Keratinocyte (primary cell): Measurements from ENCODE around the gene NBEA. TPM values are rescaled to one million over a fixed set of nuclear protein-coding genes. Genes with fewer than 3 reads are reported as not detected.

Experiments
- DNase-seq: peaks from one replicate; pipeline ENCODE4 v3.0.0-alpha.2; 2011; ENCODE audit warnings: low read depth, missing footprints, low spot score
- FAIRE-seq: peaks from 2 replicates; lab custom pipeline; 2011; peaks lifted over from hg19 to GRCh38; lab: Jason Lieb, UNC
- H2AFZ ChIP-seq: 2 replicates; pipeline ENCODE4 v1.6.0; 2012; ENCODE audit warnings: low read length, control low read depth, inconsistent platforms; ENCODE audit not compliant: control insufficient read depth
- H3K27ac ChIP-seq: 2 replicates; pipeline ENCODE4 v1.5.1; 2011; ENCODE audit warnings: low read length; ENCODE audit not compliant: control insufficient read depth, insufficient read depth
- H3K27me3 ChIP-seq: 3 replicates; pipeline ENCODE4 v1.6.0; 2011; ENCODE audit warnings: low read length; ENCODE audit not compliant: control insufficient read depth, insufficient read depth; ENCODE audit errors: extremely low read depth
- H3K36me3 ChIP-seq, 2 experiments: 2 replicates in 1 of 2; 3 replicates in 1 of 2; pipeline ENCODE4 v1.5.1; 2011; ENCODE audit warnings: low read length in 2 of 2, mild to moderate bottlenecking in 1 of 2; ENCODE audit not compliant: control insufficient read depth in 2 of 2, insufficient read depth in 2 of 2; ENCODE audit errors: extremely low read depth in 1 of 2
- H3K4me1 ChIP-seq: 3 replicates; pipeline ENCODE4 v1.5.1; 2011; ENCODE audit warnings: low read length; ENCODE audit not compliant: control insufficient read depth, insufficient read depth; ENCODE audit errors: extremely low read depth
- H3K4me2 ChIP-seq: 3 replicates; pipeline ENCODE4 v1.6.0; 2011; ENCODE audit warnings: low read depth, low read length; ENCODE audit not compliant: control insufficient read depth, insufficient read depth; ENCODE audit errors: extremely low read depth
- H3K4me3 ChIP-seq, 3 experiments: fragments of 200-600 bp in 1 of 3; sonication (generic) in 1 of 3; 2 replicates in 2 of 3; 3 replicates in 1 of 3; pipeline ENCODE4 v1.5.1; 2011 to 2016; ENCODE audit warnings: low read length in 3 of 3, mild to moderate bottlenecking in 3 of 3, control low read depth in 2 of 3, inconsistent platforms in 1 of 3, low read depth in 1 of 3, mixed read lengths in 1 of 3, mixed run types in 1 of 3, moderate library complexity in 1 of 3; ENCODE audit not compliant: control insufficient read depth in 2 of 3, insufficient read depth in 2 of 3; ENCODE audit errors: extremely low read depth in 1 of 3
- H3K79me2 ChIP-seq: 2 replicates; pipeline ENCODE4 v1.6.0; 2012; ENCODE audit warnings: low read length; ENCODE audit not compliant: control insufficient read depth, insufficient read depth
- H3K9ac ChIP-seq: 3 replicates; pipeline ENCODE4 v1.6.0; 2011; ENCODE audit warnings: low read length; ENCODE audit not compliant: control insufficient read depth, insufficient read depth; ENCODE audit errors: extremely low read depth
- H3K9me1 ChIP-seq: 3 replicates; pipeline ENCODE4 v1.6.0; 2011; ENCODE audit warnings: low read length; ENCODE audit not compliant: control insufficient read depth, insufficient read depth; ENCODE audit errors: extremely low read depth
- H3K9me3 ChIP-seq: 2 replicates; pipeline ENCODE4 v1.5.1; 2012; ENCODE audit warnings: low read depth, low read length; ENCODE audit not compliant: control insufficient read depth
- H4K20me1 ChIP-seq: 3 replicates; pipeline ENCODE4 v1.6.0; 2011; ENCODE audit warnings: low read length; ENCODE audit not compliant: control insufficient read depth, insufficient read depth; ENCODE audit errors: extremely low read depth
- CTCF ChIP-seq, 3 experiments: IDR thresholded peaks in 1 of 3; conservative IDR thresholded peaks in 1 of 3; optimal IDR thresholded peaks in 1 of 3; 2 replicates in 2 of 3; 3 replicates in 1 of 3; pipeline versions ENCODE3 to v1.5.1; 2011; ENCODE audit warnings: low read length in 3 of 3, mild to moderate bottlenecking in 3 of 3, moderate library complexity in 2 of 3, control low read depth in 1 of 3, inconsistent platforms in 1 of 3; ENCODE audit not compliant: insufficient read depth in 2 of 3; ENCODE audit errors: extremely low read depth in 1 of 3
- EZH2 ChIP-seq: IDR thresholded peaks from one replicate; pipeline ENCODE4 v1.6.1; 2012; ENCODE audit warnings: inconsistent platforms, mild to moderate bottlenecking, low read length, moderate library complexity
- dilution Hi-C: fragments of 300-500 bp; cut with MboI; formaldehyde crosslinking; loops from one replicate; pipeline ENCODE4 v1.7.0; 2020; ENCODE audit warnings: low sequenced_read_pairs; ENCODE audit not compliant: extremely low pct_ligation_motif_present
- polyA plus RNA-seq, 5 experiments: library from polyadenylated mRNA; depleted of rRNA in 3 of 5; stranded (reverse) in 3 of 5; stranded (forward) in 1 of 5; unstranded in 1 of 5; fragments of >200 nt; gene quantifications; 1 replicate in 1 of 5; 2 replicates in 3 of 5; 3 replicates in 1 of 5; pipeline versions ENCODE4 v1.2.1 to v1.2.3, GENCODE V29; 2011 to 2012; ENCODE audit warnings: missing spikeins in 2 of 5, low read depth in 1 of 5, low replicate concordance in 1 of 5

The NBEA gene
- polyA plus RNA-seq, 1 donor (not counting 4 experiments of a cell fraction or from before 2014, with no cell fraction given): 0.05 TPM

GRCh38 chr13:35477386-35477946, 535.4 kb downstream of the NBEA start:
- no peak overlapping the region for H3K27ac ChIP-seq
- no peak overlapping the region for H3K4me3 ChIP-seq
- FAIRE-seq (no peak), DNase-seq (no peak)
- H3K9me1 ChIP-seq: no peaks in the 10 kb centered on the region
- H3K9ac ChIP-seq: no peak overlapping the region
- no peaks in the 10 kb centered on the region for H4K20me1 ChIP-seq
- H3K4me2 ChIP-seq: no peak overlapping the region
- peaks cover 8% of the 10 kb centered on the region for H3K4me1 ChIP-seq
- peaks cover 51% of the 10 kb centered on the region for H3K27me3 ChIP-seq
- TF ChIP-seq EZH2 (no peak), CTCF (optimal IDR thresholded peaks at IDR 0.05 in 1 of 3, IDR thresholded peaks at IDR 0.05 in 1 of 3, conservative IDR thresholded peaks at IDR 0.05 in 1 of 3; ENCODE audit: extremely low read depth in 1 of 3, insufficient read depth in 2 of 3, low read length in 3 of 3) (no peak)
- H2AFZ ChIP-seq: no peak overlapping the region
- no peaks in the 10 kb centered on the region for H3K9me3 ChIP-seq
- H3K36me3 ChIP-seq: no peaks in the 10 kb centered on the region
- dilution Hi-C loops: no loop called here
- H3K79me2 ChIP-seq: no peaks in the 10 kb centered on the region

- H3K36me3 ChIP-seq: no peaks in the 10 kb centered on the region
- no peak overlapping the region for H3K27ac ChIP-seq
- peaks cover 47% of the 10 kb centered on the region for H3K27me3 ChIP-seq
- H3K4me1 ChIP-seq: peaks cover 8% of the 10 kb centered on the region
- no peaks in the 10 kb centered on the region for H3K79me2 ChIP-seq
- no peaks in the 10 kb centered on the region for H3K9me3 ChIP-seq
- no peak overlapping the region for H3K4me2 ChIP-seq
- dilution Hi-C loops: no loop called here
- H2AFZ ChIP-seq: no peak overlapping the region
- H3K4me3 ChIP-seq: no peak overlapping the region
- no peaks in the 10 kb centered on the region for H4K20me1 ChIP-seq
- H3K9ac ChIP-seq: no peak overlapping the region
- no peaks in the 10 kb centered on the region for H3K9me1 ChIP-seq
- FAIRE-seq: no peak
- no peak for DNase-seq
- TF ChIP-seq CTCF (optimal IDR thresholded peaks at IDR 0.05 in 1 of 3, IDR thresholded peaks at IDR 0.05 in 1 of 3, conservative IDR thresholded peaks at IDR 0.05 in 1 of 3; ENCODE audit: extremely low read depth in 1 of 3, insufficient read depth in 2 of 3, low read length in 3 of 3) (no peak), EZH2 (no peak)
Observed at GRCh38 chr13:35478271-35479037, 536.4 kb downstream of the NBEA start.
